ENCODE results near the gene PLCG1.

DNA sequence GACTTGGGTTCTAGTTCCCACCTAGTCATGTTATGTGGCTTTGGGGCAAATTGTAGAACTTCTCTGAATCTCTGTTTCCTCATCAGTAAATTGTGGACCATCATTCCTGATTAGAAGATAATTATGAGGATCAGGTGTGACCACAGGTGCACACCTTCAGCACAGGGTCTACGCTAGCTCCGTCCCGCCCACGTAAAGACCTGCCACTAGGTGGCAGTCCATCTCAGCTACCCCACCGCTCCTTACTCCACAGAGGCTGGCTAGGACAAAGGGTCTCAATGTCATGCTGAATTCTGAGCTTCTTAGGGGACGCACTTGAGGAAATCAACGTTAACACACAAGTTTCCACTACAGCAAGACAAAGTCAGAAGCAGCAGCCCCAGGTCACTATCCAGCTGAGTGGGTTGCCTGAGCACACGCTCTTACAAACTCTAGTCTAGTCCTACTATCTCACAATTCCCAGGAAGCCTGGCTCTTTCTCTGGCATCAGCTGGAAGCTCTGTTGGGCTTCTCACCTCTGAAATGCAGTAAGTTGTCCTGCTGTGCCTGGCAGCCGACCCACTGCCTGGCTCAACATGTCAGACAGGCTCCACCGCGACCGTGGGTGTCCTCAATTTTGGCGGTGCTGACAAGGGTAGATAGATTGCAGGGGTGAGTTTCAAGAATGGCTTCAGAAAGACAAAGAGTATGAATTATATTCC lies 2.0 kb upstream of the PLCG1 start:
- TF ChIP-seq, protein P1, sequence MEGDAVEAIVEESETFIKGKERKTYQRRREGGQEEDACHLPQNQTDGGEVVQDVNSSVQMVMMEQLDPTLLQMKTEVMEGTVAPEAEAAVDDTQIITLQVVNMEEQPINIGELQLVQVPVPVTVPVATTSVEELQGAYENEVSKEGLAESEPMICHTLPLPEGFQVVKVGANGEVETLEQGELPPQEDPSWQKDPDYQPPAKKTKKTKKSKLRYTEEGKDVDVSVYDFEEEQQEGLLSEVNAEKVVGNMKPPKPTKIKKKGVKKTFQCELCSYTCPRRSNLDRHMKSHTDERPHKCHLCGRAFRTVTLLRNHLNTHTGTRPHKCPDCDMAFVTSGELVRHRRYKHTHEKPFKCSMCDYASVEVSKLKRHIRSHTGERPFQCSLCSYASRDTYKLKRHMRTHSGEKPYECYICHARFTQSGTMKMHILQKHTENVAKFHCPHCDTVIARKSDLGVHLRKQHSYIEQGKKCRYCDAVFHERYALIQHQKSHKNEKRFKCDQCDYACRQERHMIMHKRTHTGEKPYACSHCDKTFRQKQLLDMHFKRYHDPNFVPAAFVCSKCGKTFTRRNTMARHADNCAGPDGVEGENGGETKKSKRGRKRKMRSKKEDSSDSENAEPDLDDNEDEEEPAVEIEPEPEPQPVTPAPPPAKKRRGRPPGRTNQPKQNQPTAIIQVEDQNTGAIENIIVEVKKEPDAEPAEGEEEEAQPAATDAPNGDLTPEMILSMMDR (IDR thresholded peaks at IDR 0.05; ENCODE audit: low read depth, low read length), result peak; percentile 99
- no peak for TF ChIP-seq EZH2phosphoT487 (IDR thresholded peaks at IDR 0.05; ENCODE audit: low read depth)
